NCI-H2081 (cell line): Measurements from ENCODE around the gene VGLL4.

Experiments used
- DNase-seq, 2 experiments: peaks; one replicate each; lab custom pipeline; 2025; lab: John Stamatoyannopoulos, UW

The VGLL4 gene

DNA sequence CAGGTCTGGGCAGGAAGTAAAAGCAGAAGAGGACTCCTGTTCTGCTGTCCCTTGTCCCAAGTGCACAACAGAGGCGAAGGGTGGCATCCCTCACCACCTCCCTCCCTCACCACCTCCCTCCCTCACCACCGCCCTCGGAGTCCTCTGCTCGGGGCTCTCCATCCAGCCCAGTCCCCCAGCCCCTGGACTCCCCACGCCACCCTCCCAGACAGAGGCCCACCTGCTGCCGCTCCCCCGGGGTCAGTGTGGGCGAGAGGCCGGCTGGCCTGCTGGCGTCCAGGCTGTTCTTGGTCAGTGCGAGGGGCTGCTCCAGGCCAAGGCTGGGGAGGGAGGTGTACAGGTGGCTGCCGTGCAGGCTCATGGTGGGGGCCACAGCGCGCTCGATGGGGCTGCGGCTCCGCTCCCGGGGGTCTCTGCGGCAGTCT is 79.1 kb downstream of the VGLL4 start:
- no peak for DNase-seq

DNA sequence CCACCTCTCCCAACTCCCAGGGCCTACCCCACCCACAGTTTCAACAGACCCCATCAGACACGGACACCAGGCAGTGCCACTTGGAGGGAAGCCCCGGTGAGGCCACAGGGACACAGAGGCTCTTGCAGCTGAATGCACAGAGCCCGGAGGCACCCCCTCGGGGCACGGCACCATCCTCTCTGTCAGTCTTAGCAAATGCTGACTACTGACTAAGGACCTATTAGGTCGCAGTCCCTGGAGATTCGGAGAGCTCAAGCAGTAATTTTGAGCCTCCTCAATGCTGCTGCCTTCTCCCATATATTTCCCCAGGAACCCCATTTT is 79.9 kb downstream of the VGLL4 start:
- DNase-seq, result no peak

DNA sequence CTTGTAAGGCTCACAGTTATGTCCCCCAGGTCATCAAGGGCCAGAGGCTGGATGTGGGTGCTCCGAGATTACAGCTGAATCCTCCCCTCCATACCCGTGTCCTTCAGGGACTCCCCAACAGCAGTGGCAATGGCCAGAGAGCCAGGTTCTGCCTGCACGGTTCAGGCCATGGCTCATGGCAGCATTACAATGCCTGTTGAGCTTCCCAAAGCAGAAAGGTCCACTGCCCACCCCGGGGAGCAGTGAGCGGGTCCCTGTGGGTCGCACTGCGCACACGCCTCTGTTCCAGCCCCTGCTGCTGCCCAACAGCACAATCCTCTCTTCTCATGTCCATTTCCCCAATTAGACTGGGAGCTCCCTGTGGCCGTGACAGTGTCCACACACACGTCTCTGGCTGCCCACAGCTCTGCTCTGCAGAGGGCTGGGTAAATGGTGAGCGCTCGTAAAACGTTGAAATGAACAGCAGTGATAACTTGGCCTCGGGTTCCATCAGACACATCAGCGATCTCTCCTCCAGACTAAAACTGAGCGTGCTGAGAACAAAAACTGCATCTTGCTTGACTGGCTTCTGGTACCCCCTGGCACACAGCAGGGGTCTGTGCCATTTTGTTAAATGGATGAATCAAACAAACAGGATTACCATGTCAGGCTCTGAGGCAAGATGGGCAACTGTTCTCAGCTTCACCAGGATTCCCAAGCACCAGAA is 80.4 kb downstream of the VGLL4 start:
- no peak for DNase-seq

DNA sequence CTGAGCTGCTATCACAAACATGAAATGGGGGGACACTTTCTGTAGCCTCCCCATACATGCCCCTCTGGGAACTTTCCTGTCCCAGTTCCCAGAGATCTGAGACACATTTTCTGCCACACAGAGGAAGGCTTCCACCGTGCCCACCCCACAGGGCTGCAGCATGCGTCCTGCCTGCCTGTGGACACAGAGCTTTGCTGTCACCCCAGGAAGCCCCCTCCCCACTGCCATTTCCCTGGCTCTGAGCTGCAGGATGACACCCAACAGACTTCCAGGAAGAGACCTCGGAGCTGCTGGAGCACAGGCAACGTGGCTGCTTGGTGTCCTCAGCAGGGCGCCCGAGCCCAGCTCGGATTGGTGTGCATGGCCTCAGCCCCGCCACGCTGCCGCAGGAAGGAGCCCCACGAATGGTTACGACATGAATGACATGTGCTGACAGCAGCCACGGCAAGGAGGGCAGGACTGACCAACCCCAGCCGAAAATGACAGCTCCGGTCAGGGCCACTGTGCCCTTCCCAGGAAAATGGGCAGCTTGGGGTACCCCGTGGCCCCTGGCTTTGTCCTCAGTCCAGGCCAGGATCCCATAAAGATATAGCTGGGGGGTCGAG is 81.3 kb downstream of the VGLL4 start:
- DNase-seq, result no peak

DNA sequence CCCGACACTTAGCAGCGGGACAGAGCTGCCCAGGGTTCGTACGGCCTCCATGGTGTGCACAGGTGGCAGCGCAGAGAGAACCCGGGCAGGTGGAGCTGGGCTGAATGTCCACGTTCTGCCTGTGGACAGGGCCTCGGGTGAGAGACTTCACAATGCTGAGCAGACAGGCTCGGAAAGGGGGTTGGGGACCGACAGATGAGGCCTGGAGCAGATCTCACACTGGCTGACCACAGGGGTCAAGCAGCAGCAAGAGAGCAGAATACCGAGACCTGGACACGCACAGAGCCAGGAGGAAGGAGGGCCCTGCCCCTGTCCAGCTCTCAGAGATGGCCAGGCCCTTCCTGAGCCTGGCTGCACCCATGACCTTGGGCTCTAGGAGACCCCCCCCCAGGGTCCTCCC is 83.0 kb downstream of the VGLL4 start:
- no peak for DNase-seq

DNA sequence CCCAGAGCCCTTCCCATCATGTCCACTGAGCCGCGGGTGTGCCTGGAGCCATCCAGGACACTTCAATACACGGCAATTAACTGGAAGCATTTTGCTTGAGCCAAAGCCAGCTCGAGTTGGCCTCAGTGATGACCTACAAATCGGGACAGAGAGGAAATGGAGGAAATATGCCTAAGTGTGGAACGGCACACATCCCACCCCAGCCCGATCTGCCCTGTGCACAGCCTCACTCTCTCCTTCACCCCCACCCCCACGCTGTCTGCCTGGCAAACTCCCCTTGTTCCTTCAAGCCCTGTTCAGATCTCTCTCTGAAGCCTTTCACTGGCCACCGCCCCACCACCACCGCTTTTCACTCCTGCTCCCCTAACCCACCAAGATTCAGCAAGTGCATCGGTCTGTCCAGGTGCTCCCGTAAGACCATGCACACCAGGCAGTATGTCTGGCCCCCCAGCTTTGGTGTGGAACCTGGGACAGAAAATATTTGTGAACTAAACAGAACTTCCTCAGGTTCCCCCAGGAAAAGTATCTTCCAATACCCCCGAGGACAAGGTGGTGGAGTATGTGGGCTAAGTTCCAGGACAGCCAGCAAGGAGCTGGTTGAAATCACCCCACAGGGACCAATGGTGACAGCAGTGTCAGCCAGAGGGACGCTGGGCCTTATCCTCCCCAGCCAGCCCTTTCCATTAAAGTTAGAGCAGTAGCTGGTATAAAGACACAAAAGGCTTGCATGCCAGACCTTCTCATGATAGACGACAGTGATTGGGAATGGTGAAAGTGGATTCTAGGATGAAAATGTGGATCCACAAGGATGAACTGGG is 83.7 kb downstream of the VGLL4 start:
- no peak for DNase-seq

DNA sequence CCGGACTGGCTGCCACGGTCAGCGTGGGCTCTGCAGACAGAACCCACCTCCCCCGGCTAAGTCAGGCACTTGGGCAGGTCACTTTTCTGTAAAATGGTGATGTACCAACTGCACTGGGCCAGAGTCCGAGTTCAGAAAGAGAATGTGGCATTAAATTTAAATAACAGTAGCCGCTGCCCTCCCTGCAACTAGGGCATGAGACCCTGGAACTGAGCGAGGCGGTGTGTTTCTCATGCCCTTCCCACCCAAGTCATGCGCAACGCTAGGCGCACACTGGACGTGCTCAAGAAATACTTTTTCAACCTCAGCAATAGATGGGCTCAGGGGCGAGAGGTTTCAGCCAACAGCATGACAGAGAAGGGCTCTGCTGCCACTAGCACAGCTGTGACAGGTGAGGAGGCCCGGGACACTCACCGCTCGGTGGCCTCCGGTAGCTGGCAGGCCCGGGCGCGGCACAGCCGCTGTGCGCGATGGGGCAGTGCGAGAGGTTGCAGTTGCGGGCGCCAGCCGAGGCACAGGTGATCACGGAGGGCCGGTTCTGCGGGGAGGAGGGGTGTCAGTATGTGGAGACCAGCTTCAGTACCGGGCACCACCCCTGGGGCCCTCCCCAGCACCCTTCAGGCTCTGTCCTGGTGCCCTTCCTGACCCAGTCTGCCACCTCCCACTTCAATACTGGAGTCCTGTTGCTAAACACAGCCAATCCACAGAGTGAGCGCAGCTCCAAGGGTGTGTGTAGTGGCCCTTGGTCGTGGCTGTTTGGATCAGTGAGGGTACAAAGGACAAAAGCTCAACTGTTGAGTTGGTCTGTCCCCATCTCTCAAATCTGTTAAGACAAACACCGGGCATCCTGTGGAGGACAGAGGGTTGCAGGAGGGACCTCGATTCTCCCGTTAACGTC is 84.5 kb downstream of the VGLL4 start:
- DNase-seq, result no peak

DNA sequence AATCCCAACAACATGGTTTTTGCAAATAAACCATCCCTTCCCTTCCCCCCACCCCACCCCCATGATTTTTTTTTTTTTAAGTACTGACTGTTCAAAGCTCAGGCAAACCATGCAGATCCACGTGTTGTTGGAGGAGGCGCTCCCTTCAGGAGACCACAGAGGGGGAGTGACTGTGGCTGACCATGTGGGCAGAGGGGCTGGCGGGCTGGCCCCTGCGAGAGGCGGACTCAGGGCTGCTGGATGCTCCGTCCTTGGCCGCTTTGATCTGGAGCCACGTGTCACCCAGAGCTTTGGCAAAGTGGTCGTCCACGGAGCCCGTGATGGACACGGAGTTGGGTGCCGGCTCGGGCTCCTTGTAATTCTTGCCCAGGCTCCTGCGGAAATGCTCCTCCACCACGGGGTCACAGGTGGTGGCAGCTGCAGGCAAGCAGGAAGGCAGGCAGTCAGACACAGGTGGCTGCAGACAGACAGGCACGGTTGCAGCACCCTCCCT is 85.3 kb downstream of the VGLL4 start:
- DNase-seq, result no peak

DNA sequence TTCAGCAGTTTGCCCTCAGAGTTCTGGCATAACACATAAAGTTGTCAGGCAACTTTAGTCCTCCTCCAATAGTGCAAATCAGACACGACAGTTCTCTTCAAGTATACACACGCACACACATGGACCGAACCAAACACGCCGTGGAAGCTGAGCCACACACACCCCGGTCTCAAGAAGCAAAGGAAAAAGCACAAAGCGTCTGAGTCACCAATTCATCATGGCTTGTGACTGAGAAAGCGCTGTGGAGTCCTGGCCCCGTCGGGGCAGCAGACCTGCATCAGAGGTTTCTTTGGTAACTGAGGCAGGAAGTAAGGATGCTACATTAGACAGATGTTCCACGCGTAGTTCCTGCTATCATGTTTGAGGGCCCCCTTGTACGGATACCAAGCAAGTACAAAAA is 85.7 kb downstream of the VGLL4 start:
- no peak for DNase-seq

DNA sequence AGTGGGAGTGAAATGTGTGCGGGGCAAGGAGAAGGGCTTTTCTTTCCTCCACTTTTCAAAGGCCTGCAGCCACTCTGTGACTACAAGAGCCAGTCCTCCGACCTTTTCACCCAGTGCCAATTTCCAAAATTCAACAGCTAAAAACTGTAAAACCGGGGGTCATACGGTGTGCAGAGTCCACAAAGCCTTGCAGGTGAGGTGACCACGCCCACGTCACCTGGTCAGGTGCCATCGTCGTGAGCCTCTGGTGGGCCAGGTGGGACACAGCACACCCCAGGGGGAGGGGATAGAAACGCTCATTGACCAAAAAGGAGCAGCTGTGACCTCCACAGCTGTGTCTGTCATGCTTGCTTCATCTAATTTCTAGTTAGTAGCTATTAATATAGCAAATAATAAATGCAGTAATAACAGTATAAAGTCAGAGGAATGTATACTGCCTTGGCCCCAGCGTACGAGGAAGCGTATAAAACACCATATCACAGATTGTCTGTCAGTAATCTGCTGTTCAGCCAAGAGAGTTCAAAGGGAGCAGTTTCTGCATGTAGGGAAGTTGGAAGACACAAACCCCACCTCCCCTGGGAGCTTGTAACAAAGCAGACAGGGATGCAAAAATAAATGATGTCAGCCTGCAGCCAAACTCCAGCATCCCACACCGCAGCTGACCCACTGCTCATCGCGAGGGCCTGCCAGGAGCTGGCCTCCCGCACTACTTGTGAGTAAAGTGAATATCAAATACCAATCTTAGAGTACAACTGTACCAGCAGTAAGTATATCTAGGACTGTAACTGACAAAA is 86.7 kb downstream of the VGLL4 start:
- no peak for DNase-seq

DNA sequence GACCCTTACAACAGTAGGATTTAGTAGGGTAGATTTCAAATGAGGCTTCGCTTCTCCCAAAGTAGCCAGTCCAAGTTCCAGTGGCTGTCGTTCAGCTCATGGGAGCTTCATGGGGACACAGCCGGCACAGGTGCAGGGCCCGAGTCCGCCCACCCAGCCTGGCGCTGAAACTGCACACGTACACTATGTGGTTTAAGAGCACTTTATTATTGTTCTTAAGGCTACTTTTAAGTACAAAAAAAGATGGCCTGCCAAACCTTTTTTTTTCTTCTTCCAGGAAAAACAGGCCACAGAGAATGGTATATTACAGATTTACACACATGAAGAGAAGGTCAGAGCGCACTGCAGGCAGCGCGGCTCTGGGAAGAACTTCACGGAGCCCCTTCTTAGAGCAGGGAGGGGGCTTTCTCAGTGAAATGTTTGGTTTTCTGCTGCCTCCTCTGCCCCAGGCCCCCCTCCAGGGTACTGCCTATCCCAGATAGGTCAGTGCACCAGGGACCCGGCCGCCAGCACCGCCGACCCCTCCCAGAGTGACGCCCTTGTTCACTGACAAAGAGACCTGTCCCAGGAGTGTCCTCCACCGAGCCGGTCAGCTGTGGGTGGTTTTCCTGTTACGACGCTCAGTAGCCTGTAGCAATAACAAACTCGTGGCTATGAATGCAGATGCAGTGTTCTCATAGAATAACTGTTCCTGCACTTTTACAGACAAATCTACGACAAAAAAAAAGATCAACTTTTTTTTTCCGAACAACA is 87.7 kb downstream of the VGLL4 start:
- DNase-seq, result no peak

DNA sequence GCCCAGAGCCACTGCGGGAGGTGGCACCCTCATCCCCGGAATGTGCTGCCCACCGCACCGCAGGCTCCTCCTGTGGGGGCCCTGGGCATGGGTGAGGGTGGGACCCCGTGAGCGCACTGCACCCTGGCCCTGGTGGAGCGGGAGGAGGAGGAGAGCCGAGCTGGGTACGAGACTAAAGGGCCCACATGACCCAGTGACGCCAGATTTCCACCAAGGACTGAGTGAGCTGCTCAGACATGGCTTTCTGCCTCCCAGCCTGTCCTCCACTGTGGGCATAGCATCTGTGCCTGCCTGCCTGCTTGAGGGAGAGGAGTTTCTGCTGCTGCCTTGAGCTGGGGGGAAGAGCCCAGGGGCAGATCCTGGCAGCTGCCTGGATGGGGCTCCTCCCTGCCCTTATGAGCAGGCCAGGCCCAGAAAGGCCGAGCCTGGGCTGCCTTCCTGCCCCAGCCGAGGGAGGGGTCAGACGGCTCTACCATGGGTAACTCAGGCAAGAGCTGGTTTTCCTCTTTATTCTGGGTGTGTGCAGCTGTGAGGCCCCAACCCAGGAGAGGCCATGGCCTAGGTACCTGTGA is 88.4 kb downstream of the VGLL4 start:
- DNase-seq, result no peak

DNA sequence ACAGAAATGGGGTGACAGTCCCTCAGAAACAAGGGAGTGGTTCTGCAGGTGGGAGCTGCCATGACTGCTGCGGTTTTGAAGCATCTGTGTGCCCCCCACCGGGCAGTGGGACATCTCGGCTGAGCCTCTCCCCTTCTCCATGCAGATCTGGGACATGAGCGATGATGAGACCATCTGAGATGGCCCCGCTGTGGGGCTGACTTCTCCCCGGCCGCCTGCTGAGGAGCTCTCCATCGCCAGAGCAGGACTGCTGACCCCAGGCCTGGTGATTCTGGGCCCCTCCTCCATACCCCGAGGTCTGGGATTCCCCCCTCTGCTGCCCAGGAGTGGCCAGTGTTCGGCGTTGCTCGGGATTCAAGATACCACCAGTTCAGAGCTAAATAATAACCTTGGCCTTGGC is 89.0 kb downstream of the VGLL4 start:
- no peak for DNase-seq

DNA sequence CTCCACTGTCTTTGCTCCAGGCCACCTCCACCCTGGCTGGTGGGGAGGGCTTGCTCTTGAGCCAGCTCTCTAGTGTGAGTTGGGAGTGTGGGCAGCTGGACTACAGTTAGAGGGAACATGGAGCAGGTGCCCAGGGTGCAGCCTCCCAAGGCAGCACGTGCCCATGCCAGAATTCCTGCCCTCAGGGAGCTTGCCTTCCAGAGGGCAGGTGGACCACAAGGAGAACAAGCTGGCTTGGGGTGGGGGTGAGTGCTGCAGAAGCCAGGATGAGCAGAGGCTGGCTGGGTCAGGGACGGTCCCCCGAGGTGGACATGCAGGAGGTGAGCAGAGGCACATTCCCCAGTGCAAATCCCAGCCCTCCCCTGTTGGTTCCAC is 89.5 kb downstream of the VGLL4 start:
- DNase-seq, result no peak

DNA sequence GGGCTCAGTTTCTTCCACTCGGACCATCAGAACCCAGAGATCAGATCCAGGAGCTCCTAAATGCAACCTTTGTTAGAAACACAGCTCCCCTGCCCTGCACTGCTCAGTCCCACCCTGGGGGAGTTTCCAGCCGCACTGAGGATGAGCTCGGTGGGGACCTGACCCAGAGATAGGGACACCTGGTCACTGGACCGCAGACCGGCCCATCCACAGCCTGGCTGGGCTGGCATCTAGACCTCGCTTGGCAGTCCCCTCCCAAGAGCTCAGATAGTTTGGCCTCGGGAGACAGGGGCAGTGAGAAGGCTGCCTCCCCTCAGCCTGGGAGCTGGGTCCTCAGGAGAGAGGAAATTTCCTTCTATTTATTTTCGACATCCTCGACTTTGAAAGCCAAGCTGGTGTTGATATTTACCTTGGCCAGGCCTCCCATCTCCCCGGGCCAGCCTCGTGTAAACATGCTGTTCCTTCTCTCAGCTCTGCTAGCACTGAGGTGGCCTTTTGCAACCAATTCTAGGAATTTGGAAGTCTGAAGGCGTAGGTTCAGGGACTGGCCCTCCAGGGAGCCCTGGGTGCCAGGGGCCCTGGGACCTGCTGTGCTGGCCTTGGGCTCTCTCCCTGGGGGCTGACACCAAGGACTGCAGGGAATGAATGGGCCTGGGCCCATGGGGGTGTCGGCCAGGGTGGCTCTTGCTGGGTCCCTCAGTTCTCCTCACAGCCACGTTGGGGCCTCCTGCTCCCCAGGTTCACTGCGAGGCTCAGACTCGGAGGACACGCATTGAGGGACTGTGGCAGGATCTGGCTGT is 90.1 kb downstream of the VGLL4 start:
- no peak for DNase-seq

DNA sequence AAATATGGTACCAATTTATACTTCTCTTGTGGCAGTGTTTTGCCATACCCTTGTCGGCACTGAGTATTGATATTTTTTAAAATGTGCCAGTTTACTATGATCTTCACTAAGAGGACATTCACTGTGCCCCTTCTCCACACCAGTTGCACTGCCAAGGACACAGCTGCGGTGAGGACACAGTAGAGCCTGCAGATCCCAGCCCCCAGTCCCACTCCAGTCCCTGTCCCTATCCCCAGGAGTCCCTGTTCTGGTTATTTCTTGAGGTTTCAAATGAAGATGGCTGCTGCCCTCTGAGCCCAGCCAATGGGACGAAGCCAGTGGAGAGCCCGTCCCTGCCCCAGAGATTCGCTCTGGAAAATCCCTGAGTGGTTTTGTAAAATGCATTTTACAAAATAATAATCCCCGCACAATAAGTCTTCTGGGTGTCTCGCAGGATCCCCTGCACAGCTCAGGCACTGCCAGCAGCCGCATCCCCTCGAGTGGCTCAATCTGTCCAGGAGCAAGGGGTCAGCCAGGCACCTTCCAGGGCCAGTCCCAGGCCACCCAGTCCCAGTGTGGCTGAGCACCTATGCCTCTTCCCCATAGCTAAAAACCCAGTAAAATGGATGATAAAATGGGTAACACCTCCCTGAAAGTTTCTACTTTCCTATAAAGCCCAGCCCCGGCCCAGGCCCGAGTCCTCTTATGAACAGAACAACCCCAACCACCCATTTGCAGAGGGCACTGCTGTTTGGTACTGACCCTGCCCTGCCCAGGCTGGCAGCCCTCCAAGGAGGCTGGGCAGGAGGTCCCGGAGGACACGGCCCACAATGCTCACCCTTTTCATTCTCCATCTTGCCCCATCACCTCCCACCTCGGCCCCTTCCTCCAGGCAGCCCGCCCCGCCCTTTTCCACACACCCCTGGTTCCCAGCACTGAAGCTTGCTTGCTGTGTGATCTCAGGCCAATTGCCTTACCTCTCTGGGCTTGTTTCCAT is 91.1 kb downstream of the VGLL4 start:
- no peak for DNase-seq

DNA sequence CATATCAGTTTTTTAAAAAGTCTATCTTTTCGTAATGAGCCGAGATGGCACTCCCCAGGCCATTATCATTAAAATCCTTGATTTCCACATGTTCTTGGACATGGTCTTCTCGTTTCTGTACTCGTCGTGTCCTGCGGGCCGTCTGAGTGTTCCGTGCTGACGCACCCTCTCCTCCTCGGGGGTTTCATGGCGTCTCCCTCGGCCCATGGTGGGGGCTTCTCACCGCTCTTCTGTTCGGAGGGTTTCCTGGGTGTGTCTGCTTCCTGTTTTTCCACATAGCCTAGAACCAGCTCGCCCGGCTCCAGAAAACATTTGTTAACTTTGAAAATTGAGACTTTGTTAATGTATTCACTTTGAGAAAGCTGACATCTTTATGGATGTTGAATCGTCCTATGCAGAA is 92.7 kb downstream of the VGLL4 start:
- no peak for DNase-seq

DNA sequence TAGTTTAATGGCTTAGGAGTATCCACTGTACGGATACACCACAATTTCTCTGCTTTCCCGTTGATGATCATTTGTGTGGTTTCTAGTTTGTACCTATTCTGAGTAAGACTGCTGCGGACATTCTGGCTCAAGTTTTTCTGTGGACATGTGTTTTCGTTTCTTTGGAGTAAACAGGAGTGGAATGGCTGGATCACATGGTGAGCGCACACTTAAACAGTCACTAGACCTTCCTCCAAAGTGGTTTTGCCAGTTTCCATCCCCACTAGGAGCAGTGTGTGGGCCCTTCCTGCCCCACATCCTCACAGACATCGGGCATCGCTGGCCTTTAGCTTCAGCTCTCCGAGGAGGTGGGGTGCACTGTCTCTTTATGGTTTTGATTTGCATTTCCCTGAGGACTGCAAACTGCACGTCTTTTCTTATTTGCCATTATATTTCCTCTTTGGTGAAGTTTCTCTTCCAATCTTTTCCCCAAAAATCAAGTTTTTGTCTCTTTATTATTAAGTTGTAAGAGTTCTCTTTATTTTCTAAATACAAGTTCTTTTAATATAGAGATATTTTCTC is 94.1 kb downstream of the VGLL4 start:
- DNase-seq, result no peak
